AG10803 (cell line): Measurements from ENCODE around the gene WAPL.
"Not testable (repeated sequence)": the region's sequence is repeated elsewhere in the genome, so short reads cannot be mapped to it uniquely, and the experiment has no call there.

ENCODE experiments used
- DNase-seq: peaks from one replicate; pipeline ENCODE4 v3.0.0; 2010; ENCODE audit warnings: low read depth
- H3K4me3 ChIP-seq: 2 replicates; pipeline ENCODE4 v1.5.1; 2011; ENCODE audit warnings: mild to moderate bottlenecking, low read length, control low read depth
- CTCF ChIP-seq: conservative IDR thresholded peaks from 2 replicates; pipeline ENCODE4 v1.5.1; 2011; ENCODE audit warnings: mild to moderate bottlenecking, low read length, control low read depth, inconsistent platforms

Gene WAPL

GRCh38 chr10:86392723-86393094 is 128.9 kb downstream of the WAPL start:
- no peak for DNase-seq
- TF ChIP-seq CTCF: no peak
- no peak overlapping the region for H3K4me3 ChIP-seq

GRCh38 chr10:86391986-86392722 is 129.4 kb downstream of the WAPL start:
- no peak for DNase-seq
- TF ChIP-seq CTCF: no peak
- no peak overlapping the region for H3K4me3 ChIP-seq

GRCh38 chr10:86391236-86391840 is 130.3 kb downstream of the WAPL start:
- H3K4me3 ChIP-seq: no peak overlapping the region
- no peak for TF ChIP-seq CTCF
- DNase-seq: no peak

- no peak overlapping the region for H3K4me3 ChIP-seq
- no peak for TF ChIP-seq CTCF
- no peak for DNase-seq
These were observed 131.1 kb downstream of the WAPL start for GRCh38 chr10:86390337-86391120.

GRCh38 chr10:86389441-86390193 is 132.0 kb downstream of the WAPL start:
- no peak overlapping the region for H3K4me3 ChIP-seq
- TF ChIP-seq CTCF: no peak
- no peak for DNase-seq

- not testable (repeated sequence) for H3K4me3 ChIP-seq
These were observed 132.5 kb downstream of the WAPL start for GRCh38 chr10:86389109-86389440.

GRCh38 chr10:86388119-86388704 is 133.4 kb downstream of the WAPL start:
- DNase-seq: no peak
- H3K4me3 ChIP-seq: no peak overlapping the region
- TF ChIP-seq CTCF: no peak

More at GRCh38 chr10:86389109-86389440, 132.5 kb downstream of the WAPL start:
- DNase-seq: not testable (repeated sequence)
